Loucy (cell line): ENCODE results near the gene MED10.

ENCODE experiments used
- H2AFZ ChIP-seq: fragments of 200-600 bp; sonication (generic); 2 replicates; pipeline ENCODE4 v1.6.0; 2016; ENCODE audit warnings: antibody characterized with exemption, mild to moderate bottlenecking, low read length, moderate library complexity
- H3F3A ChIP-seq: fragments of 200-600 bp; 2 replicates; pipeline ENCODE4 v1.6.0; 2016; ENCODE audit warnings: antibody characterized with exemption, low read depth, mild to moderate bottlenecking
- H3K27me3 ChIP-seq: fragments of 200-600 bp; sonication (generic); 2 replicates; pipeline ENCODE4 v1.6.1; 2014; ENCODE audit warnings: low read length, mild to moderate bottlenecking; ENCODE audit not compliant: insufficient read depth, poor library complexity, severe bottlenecking
- H3K36me3 ChIP-seq: fragments of 200-600 bp; sonication (generic); 2 replicates; pipeline ENCODE4 v1.6.1; 2016; ENCODE audit warnings: low read length; ENCODE audit not compliant: insufficient read depth
- H3K4me1 ChIP-seq: fragments of 200-600 bp; sonication (generic); 2 replicates; pipeline ENCODE4 v1.5.1; 2014; ENCODE audit warnings: low read length, mild to moderate bottlenecking; ENCODE audit not compliant: insufficient read depth, poor library complexity, severe bottlenecking
- H3K4me2 ChIP-seq: fragments of 200-600 bp; sonication (generic); 2 replicates; pipeline ENCODE4 v1.6.0; 2014; ENCODE audit warnings: antibody characterized with exemption, low read length, low read depth, mild to moderate bottlenecking; ENCODE audit not compliant: poor library complexity, severe bottlenecking
- H3K4me3 ChIP-seq: fragments of 200-600 bp; sonication (generic); 2 replicates; pipeline ENCODE4 v1.5.1; 2014; ENCODE audit warnings: low read length, mild to moderate bottlenecking, mixed read lengths; ENCODE audit not compliant: poor library complexity, severe bottlenecking
- H3K79me2 ChIP-seq: fragments of 200-600 bp; sonication (generic); 2 replicates; pipeline ENCODE4 v1.6.1; 2014; ENCODE audit warnings: low read length; ENCODE audit not compliant: insufficient read depth
- H3K9ac ChIP-seq: fragments of 200-600 bp; sonication (generic); 2 replicates; pipeline ENCODE4 v1.6.0; 2014; ENCODE audit warnings: mild to moderate bottlenecking, low read depth, low read length, moderate library complexity; ENCODE audit not compliant: poor library complexity, severe bottlenecking
- H3K9me2 ChIP-seq: fragments of 200-600 bp; sonication (generic); replicated peaks from 2 replicates; pipeline ENCODE4 v1.6.1; 2016; ENCODE audit warnings: low read depth, low read length, mixed read lengths
- H3K9me3 ChIP-seq: fragments of 200-600 bp; sonication (generic); 2 replicates; pipeline ENCODE4 v1.6.1; 2014; ENCODE audit warnings: mild to moderate bottlenecking, antibody characterized with exemption, low read length, low read depth; ENCODE audit not compliant: insufficient read depth
- H4K20me1 ChIP-seq: fragments of 200-600 bp; sonication (generic); 2 replicates; pipeline ENCODE4 v1.6.0; 2014; ENCODE audit warnings: antibody characterized with exemption, low read length, mild to moderate bottlenecking; ENCODE audit not compliant: insufficient read depth, poor library complexity, severe bottlenecking
- EZH2phosphoT487 ChIP-seq: fragments of 200-600 bp; IDR thresholded peaks from 2 replicates; pipeline ENCODE4 v1.6.1; 2018; ENCODE audit warnings: antibody characterized with exemption, mild to moderate bottlenecking, moderate library complexity, borderline replicate concordance
- TF ChIP-seq, protein P1 (sequence below): fragments of 200-600 bp; sonication (generic); conservative IDR thresholded peaks from 2 replicates; pipeline ENCODE4 v1.5.1; 2014; ENCODE audit warnings: mild to moderate bottlenecking, antibody characterized with exemption, low read length

MED10 gene

DNA sequence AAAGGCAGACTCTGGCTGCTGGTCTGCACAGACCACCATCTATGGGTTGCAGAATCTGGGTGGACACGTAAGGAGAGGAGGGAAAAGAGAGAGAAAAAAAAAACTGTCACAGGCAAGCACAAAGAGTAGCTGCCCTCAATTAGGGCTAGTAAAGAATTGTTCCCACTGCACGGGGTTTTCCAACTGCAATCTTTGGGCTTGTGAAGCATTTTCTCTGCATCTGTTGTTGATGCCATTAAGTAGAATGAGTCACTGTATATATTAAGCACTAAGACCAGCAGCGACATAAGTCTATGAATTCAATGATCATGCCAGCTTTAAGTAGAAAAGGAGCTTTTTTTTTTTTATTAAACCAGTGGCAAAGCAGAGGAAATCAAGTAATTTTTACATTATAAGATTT is 40.2 kb downstream of the MED10 start:
- Histone ChIP-seq H3K4me1 (no peaks in the 10 kb centered on the region), H2AFZ (no peak overlapping the region), H3K79me2 (no peaks in the 10 kb centered on the region), H3K9ac (no peak overlapping the region), H3F3A (no peaks in the 10 kb centered on the region), H4K20me1 (no peaks in the 10 kb centered on the region), H3K4me3 (no peak overlapping the region), H3K36me3 (no peaks in the 10 kb centered on the region), H3K9me2 (no peaks in the 10 kb centered on the region), H3K27me3 (no peaks in the 10 kb centered on the region), H3K4me2 (no peak overlapping the region), H3K9me3 (no peaks in the 10 kb centered on the region)
- TF ChIP-seq, protein P1, sequence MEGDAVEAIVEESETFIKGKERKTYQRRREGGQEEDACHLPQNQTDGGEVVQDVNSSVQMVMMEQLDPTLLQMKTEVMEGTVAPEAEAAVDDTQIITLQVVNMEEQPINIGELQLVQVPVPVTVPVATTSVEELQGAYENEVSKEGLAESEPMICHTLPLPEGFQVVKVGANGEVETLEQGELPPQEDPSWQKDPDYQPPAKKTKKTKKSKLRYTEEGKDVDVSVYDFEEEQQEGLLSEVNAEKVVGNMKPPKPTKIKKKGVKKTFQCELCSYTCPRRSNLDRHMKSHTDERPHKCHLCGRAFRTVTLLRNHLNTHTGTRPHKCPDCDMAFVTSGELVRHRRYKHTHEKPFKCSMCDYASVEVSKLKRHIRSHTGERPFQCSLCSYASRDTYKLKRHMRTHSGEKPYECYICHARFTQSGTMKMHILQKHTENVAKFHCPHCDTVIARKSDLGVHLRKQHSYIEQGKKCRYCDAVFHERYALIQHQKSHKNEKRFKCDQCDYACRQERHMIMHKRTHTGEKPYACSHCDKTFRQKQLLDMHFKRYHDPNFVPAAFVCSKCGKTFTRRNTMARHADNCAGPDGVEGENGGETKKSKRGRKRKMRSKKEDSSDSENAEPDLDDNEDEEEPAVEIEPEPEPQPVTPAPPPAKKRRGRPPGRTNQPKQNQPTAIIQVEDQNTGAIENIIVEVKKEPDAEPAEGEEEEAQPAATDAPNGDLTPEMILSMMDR, result no peak
- TF ChIP-seq EZH2phosphoT487, result no peak

DNA sequence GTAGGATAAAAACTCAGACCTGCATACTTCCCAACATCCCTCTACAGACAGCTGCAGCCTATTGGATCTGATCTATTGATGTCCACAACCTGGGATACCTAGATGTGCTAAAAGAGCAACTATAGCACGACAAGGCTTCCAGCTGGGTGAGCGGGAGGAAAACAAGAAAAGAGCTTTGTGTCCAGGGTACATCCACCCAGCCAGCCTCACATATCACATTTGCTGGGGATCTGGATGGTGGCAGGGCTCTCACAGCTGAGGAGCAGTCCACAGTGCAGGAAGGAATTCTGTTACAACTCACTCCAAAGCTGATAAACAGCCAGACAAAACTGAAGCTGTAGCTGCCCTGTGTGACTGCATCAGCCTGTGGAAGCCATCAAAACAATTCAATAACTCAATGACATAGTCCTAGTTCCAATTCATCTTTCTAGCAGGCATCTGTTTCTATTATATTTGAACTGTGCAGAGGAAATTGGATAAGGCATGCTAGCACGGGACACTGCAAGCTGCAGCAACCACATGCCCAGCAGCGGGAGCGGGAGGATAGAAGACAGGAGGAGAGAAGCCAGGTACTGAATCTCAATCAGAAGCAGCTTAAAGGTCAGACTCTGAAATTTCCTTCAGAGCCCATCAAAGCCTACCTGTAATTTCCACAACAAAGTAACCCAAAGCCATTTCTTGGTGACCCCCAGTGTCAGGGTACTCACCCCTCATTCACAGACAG is 45.0 kb downstream of the MED10 start:
- H3K9me2 ChIP-seq, result no peaks in the 10 kb centered on the region
- no peak for TF ChIP-seq EZH2phosphoT487
- TF ChIP-seq, protein P1, result no peak
- no peaks in the 10 kb centered on the region for H3F3A ChIP-seq
- H3K27me3 ChIP-seq, result no peaks in the 10 kb centered on the region
- H4K20me1 ChIP-seq, result no peaks in the 10 kb centered on the region
- no peak overlapping the region for H3K4me2 ChIP-seq
- no peak overlapping the region for H3K9ac ChIP-seq
- no peak overlapping the region for H3K4me3 ChIP-seq
- no peak overlapping the region for H2AFZ ChIP-seq
- no peaks in the 10 kb centered on the region for H3K9me3 ChIP-seq
- no peaks in the 10 kb centered on the region for H3K4me1 ChIP-seq
- no peaks in the 10 kb centered on the region for H3K36me3 ChIP-seq
- H3K79me2 ChIP-seq, result no peaks in the 10 kb centered on the region

- H3K36me3 ChIP-seq, result no peaks in the 10 kb centered on the region
- no peaks in the 10 kb centered on the region for H3K9me3 ChIP-seq
- no peaks in the 10 kb centered on the region for H4K20me1 ChIP-seq
- no peak overlapping the region for H2AFZ ChIP-seq
- no peak overlapping the region for H3K9ac ChIP-seq
- H3K4me2 ChIP-seq, result no peak overlapping the region
- H3F3A ChIP-seq, result no peaks in the 10 kb centered on the region
- H3K79me2 ChIP-seq, result no peaks in the 10 kb centered on the region
- H3K27me3 ChIP-seq, result no peaks in the 10 kb centered on the region
- no peaks in the 10 kb centered on the region for H3K9me2 ChIP-seq
- no peak overlapping the region for H3K4me3 ChIP-seq
- no peak for TF ChIP-seq EZH2phosphoT487
- TF ChIP-seq, protein P1, result no peak
- H3K4me1 ChIP-seq, result no peaks in the 10 kb centered on the region
Observed at GRCh38 chr5:6328173-6328572, 50.2 kb downstream of the MED10 start.
